T follicular helper cell (primary cell): ENCODE measurements around the gene ANP32B.
"Not testable (repeated sequence)": the region's sequence is repeated elsewhere in the genome, so short reads cannot be mapped to it uniquely, and the experiment has no call there.

Source experiments
- DNase-seq: peaks from one replicate; pipeline ENCODE4 v3.0.0-alpha.2; 2020; ENCODE audit warnings: low read depth

The ANP32B gene

DNA sequence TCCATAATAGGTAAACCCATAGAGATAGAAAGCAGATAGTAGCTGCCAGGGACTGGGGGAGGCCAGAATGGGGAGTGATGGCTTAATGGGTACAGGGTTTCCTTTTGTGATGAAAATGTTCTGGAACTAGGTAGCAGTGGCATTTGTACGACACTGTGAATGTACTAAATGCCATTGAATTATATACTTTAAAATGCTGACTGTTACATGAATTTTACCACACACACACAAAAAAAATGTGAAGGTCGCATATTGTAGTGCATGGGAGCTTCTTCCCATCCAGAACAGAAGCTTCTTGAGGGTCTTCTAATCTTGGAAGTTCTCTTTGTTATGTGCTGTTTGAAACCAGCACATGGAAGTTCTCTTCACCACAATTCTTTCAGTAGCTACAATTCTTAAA is 19.9 kb upstream of the ANP32B start:
- DNase-seq = no peak

DNA sequence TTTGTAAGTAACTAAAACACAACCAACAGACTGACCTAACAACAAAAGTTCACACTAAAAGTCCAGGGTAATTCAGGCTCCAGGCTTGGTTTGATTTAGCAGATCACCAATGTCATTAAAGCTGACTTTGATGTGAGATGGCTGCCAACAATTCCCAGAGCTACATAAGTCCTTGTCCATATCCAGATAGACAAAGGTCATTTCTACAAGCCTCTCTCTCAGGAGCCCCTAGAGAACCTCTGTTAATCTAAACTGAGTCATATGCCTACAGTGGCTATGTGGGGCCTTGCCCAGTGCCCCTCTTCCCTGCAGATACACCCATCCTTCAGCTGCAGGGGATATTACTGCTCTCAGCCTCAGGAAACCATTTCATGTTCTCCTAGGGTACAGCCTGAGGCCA is 18.2 kb upstream of the ANP32B start:
- DNase-seq = no peak

DNA sequence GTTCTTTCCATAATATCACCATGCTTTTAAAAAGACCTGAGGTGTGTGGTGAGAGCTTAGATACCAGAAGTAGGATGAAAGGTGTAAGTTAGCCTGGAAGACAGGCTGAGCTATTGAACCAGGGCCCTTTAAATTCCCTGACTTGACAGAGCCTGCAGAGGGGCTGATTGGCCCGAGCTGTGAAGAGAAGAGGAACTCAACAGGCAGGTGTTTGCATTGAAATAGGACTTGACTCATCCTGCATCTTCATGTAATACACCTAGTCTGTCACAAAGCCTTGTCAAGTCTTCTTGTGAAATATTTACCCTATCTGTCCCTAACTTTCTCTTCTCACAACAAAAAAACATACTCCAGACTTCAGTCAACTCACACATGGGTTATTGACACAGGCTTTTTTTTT is 16.6 kb upstream of the ANP32B start:
- DNase-seq = no peak

DNA sequence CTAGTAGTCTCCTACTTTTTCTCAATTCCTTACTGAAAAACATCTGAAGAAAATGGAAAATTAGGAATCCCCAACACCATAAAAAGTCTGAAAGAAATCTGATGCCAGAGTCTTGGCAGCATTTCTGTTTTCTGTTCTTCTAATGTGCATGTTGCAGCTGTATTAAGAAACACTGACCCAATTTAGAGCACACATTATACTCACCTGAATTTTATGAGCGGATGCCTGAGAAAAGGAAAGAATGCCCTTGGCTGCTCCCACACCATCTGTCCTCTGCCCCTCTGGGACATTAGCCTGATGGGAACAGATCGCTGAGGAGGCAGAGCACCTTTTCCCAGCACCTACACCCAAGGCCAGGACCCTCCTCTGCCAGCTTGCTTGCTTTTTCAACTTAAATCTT is 14.1 kb upstream of the ANP32B start:
- DNase-seq = no peak

DNA sequence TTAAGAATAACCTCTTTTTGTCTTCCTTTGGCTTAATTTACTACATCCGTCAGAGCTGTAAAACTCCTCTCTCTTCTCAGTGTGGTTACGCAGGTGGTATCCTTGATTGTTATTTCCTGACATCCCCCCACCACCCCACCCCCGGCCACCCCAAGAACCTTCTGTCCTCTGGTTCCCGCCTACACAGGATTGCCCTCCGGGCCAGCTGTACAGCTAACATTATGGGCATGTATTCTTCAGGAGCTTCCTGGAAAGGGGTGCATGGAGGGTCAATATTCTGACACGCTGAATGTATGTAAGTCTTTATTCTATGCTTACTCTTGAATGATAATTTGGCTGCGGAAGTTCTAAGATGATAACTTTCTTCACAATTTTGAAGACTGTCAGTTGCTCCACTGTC is 13.0 kb upstream of the ANP32B start:
- DNase-seq = no peak

DNA sequence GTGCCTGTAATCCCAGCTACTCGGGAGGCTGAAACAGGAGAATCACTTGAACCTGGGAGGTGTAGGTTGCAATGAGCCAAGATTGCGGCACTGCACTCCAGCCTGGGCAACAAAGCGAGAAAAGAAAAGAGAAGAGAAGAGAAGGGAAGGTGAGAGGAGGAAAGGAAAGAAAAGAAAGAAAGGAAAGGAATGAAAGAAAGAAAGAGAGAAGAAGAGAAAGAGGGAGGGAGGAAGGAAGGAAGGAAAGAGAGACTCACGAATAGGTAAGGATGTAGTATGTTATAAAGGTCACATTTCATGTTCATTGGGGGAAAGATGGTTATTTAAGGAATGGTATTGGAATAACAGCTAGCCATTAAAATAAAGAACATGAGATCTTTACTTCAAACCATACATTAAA is 10.4 kb upstream of the ANP32B start:
- DNase-seq = no peak

DNA sequence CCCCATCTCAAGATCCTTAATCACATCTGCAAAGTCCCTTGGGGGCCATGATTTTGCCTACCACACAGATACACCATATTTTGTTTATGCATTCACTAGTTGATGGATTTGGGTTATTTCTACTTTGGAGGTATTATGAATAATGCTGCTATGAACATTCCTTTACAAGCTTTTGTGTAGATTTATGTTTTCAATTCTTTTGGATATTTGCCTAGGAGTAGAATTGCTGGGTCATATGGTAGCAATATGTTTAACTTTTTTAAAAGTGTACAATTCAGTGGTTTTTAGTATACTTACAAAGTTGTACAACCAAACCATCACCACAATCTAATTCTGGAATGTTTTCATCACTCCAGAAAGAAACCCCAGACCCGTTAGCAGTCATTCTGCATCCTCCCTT is 7.8 kb upstream of the ANP32B start:
- DNase-seq = no peak

DNA sequence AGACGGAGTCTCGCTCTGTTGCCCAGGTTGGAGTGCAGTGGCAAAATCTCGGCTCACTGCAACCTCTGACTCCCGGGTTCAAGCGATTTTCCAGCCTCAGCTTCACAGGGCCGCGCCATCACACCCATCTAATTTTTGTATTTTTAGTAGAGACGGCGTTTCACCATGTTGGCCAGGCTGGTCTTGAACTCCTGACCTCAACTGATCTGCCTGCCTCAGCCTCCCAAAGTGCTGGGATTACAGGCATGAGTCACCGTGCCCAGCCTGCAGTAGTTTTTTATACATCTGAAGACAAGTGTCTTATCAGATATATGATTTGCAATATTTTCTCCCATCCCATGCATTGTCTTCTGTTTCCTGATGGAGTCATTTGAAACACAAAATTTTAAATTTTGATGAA is 6.5 kb upstream of the ANP32B start:
- not testable (repeated sequence) for DNase-seq

DNA sequence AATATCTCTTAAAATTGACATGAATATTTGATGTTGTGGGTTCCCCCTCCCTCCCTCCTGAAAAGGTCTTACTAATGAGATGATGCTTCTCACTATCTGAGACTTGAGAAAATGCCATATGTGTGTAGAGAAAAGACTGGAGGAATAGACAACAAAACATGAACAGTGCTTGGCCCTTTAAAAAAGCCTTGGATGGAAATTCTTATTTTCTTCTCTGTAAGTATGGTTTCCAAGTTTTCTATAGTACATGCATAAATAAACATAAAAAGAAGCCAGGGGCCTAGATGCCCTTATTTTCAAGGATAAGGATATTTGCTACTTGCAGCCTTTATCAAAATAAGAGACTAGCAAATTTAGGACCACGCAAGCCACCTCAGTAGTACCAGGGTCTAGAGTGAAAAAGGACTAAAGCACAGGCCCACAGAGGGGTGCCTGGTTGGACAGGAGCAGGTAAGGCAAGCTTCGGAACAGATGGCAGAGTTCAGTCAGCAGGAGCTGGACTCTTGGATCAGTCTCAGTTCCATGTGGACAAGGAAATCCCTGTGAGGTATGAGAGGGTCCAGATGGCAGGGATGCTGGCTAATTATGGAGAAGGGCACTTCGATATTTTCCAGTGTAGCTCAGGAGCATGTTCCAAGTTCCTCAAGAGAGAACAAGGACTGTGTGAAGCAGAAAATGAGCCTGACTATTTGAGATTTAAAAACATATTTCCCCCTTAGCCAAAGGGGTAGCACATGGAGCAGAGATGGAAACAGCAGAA is 4.6 kb upstream of the ANP32B start:
- DNase-seq = no peak

DNA sequence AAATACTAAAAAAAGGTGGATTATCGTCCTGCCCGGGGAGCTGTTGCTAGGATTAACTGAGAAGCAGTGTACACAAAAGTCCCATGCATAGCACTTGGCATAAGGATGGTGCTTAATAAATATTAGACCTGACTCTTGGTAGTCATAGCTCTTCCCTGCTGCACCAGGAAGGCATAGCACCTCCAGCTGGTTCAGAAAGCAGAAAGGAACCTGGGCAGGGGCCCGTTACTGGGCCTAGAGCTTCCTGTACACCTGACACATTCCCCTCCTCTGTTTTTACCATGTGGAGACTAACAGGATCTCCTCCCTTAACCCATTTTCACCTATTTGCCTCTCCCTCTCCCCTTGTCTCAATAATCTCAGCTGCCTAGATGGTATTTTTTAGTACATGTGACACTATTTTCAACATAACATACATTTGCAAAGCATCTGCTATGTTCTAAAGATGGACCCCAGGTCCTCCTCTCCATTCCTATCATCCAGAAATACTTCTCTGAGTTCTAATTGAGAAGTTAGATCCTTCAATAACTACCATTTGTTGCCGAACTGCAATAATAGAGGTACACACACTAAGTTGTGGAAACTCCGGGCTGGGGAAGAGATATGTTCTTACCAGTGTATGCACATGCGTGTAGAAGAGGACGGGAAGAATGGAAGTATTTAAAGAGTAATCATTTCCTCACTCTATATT is 3.2 kb upstream of the ANP32B start:
- no peak for DNase-seq

DNA sequence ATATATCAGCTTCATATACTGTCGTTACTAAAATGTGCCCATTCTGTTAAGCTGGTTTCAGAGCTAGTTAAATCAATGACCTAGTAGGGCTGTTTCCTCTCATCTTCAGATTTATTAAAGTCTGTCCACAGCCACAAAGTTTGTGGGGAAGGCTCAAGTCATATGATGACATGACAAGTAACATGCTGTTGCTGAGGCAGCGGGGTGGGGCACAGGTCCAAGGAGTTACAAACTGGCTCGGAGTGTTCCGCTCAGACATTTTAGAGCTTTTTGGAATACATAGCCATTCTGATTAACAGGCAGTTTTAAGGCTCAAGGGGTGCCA is 2.7 kb upstream of the ANP32B start:
- DNase-seq = no peak

DNA sequence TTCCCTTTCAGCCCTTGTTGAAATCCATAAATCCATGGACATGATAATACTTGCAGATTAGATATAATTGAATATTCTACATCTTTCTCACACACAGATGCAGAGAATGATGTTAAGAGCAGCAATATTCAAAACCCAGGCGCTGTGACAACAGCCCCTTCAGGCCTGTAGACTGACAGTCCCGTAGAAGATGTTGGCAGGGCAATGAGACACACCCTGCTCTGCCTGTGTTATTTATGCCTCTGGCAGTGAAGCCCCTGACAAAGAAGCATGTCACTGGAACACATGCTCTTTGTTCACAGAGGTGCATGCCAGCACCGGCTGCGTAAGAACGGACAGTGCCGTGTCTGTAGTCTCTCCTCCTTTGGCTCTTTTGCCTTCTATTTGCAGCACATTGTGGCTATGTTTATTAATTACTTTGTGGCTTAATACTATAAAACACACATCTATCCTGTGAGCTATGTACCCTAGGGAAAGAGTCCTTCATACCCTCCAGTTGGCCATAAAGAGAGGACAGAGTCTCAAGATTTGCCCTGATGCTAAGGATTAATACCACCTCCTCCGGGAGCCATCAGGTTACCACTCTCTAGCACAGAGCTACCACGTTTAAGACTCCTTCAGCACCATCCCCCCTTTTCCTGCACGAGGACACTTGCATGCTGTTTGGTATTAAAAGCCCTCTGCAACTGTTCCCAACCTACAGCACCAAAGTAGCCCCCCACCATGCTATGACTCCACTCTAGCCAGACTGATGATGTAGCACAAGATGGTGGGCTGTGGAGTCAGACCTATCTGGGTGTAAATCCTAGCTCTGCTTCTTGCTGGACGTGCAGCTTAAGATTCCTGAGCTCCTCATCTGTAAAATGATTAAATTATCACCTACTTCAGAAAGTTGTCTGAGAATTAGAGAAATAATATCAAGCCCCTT is 2.0 kb upstream of the ANP32B start:
- DNase-seq = no peak

DNA sequence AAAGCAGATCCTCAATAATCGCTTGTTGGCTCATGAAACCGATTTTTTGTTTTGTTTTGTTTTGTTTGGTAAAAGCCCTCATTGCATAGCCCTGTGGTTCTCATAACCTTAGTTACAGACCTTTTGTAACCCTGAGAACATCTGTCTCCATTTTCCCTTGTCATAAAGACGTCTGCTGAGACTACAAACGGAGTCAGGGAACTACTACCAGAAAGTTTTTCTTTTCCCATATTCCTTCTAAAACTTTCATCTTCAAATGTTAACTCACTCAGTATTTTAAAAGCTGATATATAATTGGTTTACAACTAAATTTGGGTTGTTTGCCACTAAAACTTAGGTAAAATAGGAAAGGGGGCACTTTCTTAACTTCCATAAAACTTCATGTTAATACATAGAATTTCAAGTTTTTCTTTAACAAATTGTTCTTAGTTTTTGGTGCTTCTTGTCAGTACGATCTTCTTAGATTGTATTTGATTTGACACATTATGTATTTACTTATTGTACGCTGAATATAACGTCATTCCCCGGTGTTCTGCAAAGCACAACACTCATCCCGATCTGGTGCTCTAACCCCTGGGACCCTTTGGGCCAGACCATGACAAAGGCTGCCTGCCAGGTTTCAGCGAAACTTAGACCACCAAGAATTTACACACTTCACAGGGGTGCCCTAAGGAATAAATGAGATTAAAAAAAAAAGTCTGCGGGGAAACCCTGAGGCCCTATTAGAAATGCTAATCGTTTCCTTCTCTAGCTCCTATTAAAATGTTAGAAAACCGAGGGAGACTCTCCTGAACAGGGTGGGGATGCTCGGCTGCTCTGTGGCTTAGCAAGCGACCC is 1.1 kb upstream of the ANP32B start:
- no peak for DNase-seq

DNA sequence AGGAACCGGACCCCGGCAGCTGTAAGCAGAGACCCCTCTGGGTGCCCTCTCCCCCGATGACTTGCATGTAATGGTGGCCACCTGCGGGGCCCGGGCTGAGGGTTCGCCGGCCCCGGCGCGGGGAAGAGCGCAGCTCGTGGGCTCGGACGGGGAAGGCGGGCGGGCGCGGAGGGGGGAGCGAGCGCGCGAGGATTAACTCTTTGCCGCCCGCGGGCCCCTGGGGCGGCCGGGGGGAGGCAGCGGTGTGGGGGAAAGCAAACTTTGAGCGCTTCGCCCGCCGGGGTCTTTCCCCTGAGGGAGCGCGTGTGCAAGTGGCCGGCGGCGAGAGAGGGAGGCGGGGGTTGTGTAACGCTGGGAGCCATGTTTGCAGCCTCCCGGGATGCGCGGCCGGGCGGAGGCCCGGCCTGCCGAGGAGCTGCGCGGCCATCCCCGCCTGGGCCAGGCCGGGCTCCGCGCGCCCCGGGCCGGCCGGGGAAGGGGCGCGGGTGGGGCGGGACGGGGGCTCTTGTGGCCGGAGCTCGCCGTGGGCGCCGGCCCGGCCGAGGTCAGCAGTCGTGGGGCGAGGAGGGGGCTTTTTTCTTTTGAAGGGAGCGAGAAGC is 547 bp downstream of the ANP32B start:
- peak; percentile 53 for DNase-seq

DNA sequence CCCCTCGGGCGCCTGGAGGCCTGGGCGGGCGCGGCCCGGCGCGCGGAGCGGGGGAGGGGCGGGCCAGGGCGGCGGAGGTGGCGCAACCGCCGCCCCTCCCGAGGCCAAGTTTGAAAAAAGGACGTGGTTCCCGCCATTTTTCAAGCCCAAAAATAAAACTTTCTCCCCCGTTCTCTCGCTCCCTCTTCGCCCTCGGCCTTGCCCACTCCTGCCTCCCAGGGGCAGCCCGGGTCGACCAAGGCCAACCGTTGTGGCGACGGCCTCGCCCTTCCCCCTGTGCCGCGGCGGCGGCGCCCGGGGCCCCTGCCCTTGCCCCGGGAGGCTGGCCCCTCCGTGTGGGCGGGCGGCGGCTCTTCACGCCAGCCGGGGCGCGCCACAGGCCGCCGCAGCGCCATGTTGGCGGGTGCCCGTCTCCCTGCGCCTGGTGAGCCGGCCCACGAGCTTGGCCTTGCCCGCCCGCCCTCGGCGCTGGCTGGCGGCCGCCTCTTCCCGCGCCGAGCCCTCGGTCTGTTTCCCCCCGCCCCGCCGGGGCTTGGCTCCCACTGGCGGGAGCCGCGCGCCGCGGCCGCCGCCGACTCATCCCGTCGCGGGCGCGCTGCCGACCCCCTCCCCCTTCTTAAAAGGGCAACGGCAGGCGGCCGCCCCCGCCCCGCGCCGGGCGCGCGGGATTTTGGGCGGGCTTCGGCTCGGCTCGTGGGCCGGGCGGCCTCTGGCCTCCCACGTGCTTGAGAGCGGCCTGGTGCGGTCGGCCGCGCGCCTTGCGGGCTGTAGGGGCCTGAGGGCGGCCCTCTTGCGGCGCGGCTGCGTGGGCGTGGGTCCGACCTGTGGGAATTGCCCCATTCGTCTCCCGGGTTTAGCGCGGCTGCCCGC is 1.3 kb downstream of the ANP32B start:
- peak; percentile 67 for DNase-seq

DNA sequence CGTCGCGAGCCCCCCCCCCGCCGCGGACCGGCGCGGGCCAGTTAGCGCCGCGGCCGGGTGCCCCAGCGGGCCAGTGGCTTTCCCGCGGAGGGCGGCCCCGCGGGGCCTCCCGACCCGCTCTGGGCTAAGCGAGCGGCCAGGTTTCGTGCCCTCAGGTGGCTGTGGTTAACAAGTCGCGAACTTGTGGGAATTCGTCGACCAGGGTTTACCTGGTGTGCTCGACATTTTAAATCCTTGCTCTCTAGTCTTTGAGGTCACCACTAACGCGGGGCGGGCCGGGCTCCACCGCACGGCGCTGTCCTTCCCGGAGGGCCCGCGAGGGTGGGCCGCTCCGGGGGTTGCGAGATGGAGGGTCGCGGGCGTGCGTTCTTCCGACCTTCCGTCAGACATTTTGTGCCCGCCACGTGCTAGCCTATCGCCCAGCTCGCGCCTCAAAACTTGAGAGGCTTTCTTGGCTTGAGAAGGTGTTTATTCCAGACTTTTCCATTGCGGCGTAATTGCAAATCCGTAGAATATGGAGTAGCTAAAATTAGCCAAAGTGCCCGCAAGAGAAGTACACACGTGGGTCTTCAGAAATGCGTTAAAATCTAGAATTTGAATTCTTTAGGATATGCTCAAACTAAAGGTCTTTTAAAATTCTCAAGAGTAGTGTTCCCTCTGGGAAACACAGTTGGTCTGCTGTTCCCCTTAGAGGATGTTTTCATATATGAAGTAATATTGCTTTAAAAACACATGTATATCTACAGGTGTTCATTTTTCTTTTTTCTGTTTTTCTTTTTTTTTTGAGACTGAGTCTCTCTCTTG is 2.1 kb downstream of the ANP32B start:
- peak; percentile 20 for DNase-seq

DNA sequence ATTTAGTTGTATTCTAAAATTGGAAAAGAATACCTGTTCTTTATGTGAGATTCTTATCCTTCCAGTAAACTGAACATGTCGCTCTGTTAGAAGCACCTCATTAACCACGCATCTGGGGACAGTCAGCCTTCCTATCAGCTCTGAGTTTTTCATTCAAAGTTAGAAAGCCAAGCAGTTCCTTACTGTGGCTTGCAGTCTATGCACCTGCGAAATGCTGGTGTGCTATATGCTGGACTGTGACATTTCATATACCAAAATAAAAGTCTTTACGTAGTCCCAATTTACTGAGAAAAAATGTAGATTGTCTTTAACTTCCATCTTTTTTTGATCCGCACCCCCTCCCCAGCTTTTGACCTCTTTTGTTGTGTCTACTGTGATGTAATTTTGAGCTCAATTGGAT is 4.3 kb downstream of the ANP32B start:
- DNase-seq = no peak

DNA sequence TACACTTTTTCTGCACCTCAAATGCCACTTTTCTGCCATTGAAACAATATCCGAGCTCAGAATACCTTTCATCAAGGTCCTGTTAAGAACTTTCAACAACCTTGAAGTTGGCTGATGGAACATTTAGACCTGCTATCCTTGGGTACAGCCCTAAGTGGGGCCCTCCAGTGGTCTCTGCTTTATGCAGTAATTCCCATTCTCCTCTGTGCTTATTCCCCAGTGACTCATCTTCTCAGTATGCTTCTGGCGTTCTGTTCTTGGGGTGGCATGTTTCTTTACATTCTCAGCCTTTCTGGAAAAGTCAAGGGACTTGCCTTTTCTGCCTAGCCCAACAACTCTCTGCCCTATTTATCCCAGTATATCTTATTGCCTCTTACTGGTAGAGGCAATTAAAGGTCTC is 7.1 kb downstream of the ANP32B start:
- DNase-seq = no peak

DNA sequence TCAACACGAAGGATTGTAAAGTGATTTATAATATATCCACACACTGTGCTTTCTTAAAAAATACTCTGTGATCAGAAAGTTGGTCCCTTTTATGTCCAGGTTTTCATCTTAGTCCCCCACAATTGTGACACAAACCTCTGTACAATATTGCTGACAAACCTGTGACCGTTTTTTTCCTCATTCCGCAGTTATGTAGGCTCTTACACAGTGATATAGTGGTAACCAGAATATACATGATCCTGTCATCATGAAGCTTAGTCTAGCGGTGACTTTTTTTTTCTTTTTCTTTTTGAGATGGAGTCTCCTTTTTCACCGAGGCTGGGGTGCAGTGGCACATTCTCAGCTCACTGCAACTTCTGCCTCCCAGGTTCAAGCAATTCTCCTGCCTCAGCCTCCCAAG is 8.7 kb downstream of the ANP32B start:
- no peak for DNase-seq

DNA sequence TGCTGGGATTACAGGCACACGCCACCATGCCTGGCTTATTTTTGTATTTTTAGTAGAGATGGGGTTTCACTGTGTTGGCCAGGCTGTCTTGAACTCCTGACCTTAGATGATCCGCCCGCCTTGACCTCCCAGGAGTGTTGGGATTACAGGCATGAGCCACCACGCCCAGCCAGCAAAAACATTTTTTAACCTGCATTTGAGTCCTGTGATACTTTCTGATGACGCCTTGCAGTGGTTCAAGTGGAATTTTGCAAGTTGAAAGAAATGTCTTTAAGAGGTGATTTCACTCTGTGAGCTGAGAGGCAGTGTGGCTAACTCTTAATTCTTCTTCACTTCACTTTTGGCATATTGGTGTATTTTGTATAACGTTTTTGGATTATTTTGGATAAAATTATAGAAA is 9.1 kb downstream of the ANP32B start:
- DNase-seq = no peak
